Thyroid gland (tissue), 4 donors: ENCODE data around the gene TALDO1.

Source experiments
- CTCF ChIP-seq, 6 experiments: fragments of 200-600 bp in 3 of 6; fragments of 450-650 bp in 3 of 6; sonication (generic) in 3 of 6; IDR thresholded peaks; one replicate each; pipeline ENCODE4 v1.5.1; 2016 to 2019; ENCODE audit warnings: antibody characterized with exemption in 6 of 6, mild to moderate bottlenecking in 2 of 6, inconsistent platforms in 1 of 6, moderate library complexity in 1 of 6
- POLR2A ChIP-seq, 2 donors: fragments of 450-650 bp; IDR thresholded peaks; one replicate each; pipeline ENCODE4 v1.6.1; 2017; ENCODE audit warnings: antibody characterized with exemption in 2 of 2, mild to moderate bottlenecking in 2 of 2, moderate library complexity in 1 of 2

GRCh38 chr11:793556-793955, 46.3 kb downstream of the TALDO1 start:
- TF ChIP-seq CTCF (IDR thresholded peaks at IDR 0.05): no peak
- TF ChIP-seq POLR2A (IDR thresholded peaks at IDR 0.05): no peak
